GM21526 (cell line): Measurements from ENCODE around the gene LSM14B.

Experiments used
- ATAC-seq: cut with Tn5 transposase; IDR thresholded peaks from one replicate; pipeline ENCODE4 v1.9.1; 2021; ENCODE audit warnings: moderate library complexity; ENCODE audit not compliant: unreplicated experiment, low FRiP score

The LSM14B gene

DNA sequence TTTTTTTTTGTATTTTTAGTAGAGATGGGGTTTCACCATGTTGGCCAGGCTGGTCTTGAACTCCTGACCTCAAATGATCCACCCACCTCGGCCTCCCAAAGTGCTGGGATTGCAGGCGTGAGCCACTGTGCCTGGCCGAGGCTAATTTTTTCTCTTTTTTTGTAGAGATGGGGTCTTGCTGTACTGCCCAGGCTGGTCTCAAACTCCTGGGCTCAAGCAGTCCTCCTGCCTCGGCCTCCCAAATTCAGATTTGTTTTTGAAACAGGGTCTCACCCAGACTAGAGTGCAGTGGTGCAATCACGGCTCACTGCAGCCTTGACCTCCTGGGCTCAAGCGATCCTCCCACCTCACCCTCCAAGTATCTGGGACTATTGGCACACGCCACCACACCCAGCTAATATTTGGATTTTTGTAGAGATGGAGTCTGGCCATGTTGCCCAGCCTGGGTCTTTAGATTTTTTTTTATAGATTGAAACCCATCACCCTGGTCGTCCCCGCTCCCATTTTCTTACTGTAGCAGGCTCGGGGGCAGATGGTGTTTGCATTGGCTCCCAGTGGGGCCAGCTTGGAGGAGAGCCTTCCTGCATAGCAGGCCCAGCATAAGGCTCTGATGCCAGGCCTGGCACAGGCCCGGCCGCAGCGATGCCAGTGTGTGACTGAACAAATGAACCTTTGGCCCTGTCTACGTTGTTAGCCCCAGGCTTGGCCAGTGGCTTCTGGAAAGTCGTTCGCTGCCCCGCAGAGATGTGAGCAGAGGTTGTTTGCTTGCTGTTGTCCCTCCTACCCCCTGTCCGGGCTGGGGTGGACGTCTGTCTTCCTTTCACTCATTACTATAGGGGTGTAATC is 56.3 kb downstream of the LSM14B start:
- ATAC-seq, result no peak

DNA sequence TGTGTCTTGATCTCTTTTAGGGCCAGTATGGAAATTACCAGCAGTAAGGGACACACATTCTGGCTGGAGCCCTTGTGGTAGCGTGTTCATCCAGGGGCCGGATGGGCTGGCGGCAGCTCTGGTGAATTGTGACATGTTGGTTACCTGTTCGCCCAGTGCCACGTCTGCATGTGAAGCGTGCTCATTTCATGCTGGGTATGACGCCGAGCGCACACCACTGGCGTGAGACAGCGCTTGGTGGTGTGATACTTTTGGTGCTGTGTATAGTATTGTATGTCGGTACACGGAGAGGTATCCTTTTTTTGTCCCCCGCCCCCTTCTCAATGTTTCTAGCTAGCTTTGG is 56.9 kb downstream of the LSM14B start:
- no peak for ATAC-seq

DNA sequence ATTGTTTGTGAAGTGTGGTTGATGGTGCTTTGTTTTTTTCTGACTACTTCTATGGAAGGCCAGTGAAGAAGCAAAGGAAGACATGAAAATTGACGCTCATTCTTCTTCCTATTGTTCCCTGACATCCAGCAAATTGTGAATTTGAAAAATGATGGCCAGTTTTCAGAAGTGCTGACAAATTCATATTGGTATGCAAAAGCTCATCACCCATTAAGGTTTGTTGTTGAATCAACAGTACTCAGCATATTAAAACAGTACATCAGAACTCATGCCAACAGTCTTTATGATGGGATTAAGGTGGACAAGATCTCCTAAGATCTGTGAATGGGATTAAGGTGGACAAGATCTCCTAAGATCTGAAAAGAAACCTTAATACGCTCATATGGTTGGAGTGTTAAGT is 59.5 kb downstream of the LSM14B start:
- no peak for ATAC-seq

DNA sequence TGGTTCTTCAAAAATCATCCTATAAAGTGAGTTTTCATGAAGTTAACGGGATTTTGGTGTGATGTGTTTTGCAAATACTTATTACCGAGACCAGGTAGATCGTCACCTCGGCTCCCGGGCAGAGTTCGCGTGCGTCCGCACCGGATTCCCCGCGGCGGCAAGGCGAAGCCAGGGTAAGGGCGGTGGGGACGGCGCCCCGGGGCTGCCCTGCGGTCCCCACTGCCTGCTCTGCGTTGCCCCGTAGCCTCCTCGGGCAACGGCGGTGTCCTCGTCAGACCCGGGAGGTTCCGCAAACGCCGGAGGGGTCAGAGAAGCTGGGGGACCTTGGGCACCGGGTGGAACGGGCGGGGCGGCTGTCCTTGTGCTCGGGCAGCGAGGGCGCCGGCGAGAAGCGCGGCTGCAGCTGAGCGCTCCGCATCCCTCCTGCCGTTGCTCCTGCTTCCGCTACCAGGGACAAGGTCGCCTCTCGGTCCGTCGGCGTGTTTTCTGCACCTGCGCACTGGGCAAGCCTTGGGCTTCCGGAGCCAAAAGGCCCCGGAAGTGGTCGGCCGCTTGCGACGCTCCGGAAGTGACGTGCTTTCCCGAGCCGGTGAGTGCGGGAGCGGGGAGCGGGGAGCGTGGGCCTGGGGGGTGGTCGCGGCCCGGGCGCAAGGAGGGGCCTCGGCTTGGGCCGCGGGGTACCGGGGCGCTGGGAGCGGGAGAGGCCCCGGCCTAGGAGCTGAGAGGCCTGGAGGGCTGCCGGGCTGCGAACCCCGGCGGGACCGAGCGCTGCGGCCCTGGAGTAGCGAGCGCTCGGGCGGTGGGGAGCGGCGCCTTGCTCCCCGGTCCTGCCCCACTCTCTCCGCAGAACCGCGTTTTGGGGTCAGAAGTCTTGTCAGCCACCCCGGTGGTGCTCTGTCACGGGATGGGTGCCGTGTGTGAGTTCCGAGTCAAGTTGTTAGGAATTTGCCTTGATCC is 60.5 kb downstream of the LSM14B start, which contains the start of gene MTG2:
Gene MTG2 (plus strand): TSS at position 560 of the 957 bp plus-strand sequence. CDS start 10,393 bp downstream, outside the sequence.
- peak; percentile 86 for ATAC-seq

DNA sequence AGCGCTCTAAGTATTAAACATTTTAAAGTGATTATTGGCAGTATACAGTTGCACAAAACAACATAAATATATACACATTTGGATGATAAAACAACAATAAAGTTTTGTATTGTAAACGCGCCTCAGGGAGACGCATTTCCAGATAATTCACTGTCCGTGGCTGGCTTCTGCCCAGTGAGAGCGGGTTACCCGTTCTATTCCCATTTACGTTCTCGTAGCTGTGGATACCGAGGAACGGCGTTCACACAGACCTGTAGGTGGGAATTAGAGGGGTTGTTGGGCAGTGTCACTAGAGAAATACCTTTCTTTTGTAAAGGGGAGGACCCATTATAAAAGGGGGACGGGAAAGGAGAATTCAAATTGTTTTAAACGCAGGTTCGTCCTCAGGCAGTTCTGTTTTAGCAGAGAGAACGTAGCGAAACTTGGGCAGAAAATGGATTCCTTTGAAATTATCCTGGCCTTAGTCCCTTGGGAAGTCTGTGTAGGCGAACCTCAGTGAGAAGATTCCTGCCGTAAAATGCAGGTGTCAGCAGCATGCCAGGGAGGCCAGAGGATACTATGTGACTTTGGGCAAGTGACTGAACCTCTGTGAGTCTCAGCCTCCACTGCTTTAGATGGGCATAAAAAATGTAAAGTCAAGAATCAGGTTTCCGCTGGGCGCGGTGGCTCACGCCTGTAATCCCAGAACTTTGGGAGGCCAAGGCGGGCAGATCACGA is 61.3 kb downstream of the LSM14B start:
- no peak for ATAC-seq
